ENCODE data around the gene NSG2.

The NSG2 gene

DNA sequence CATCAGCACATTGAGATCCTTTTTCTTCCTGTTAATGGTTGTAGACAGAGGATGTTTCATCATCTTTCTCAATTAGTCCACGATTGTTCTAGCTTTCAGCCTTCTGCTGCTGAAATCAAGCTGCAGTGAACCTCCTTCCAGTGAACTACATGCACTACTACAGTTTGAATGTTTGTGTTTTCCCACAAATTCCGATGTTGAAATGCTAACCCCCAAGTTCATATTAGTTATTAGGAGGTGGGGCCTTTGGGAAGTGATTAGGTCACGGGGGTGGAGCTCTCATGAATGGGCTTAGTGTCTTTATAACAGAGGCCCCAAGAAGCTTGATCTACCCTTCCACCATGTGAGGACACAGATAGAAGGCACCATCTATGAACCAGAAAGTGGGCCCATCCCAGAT lies 32.9 kb downstream of the NSG2 start:
- no peak for DNase-seq
- no peaks in the 10 kb centered on the region for H4K20me1 ChIP-seq (ENCODE audit: insufficient read depth, low read length)
- no peaks in the 10 kb centered on the region for H3K79me2 ChIP-seq (ENCODE audit: low read length)
- H3F3A ChIP-seq (ENCODE audit: insufficient read depth, low read length): no peaks in the 10 kb centered on the region
- no peak overlapping the region for H3K4me2 ChIP-seq (ENCODE audit: low read depth, low read length)
- no peaks in the 10 kb centered on the region for H3K36me3 ChIP-seq (replicated peaks; ENCODE audit: insufficient read depth, low read length)
- no peaks in the 10 kb centered on the region for H3K9me2 ChIP-seq (replicated peaks; ENCODE audit: insufficient read depth, low read length)
- no peaks in the 10 kb centered on the region for H3K27me3 ChIP-seq (replicated peaks; ENCODE audit: insufficient read depth, low read length)
- H3K9me3 ChIP-seq (replicated peaks; ENCODE audit: insufficient read depth, low read length): no peaks in the 10 kb centered on the region
- TF ChIP-seq, protein P1, sequence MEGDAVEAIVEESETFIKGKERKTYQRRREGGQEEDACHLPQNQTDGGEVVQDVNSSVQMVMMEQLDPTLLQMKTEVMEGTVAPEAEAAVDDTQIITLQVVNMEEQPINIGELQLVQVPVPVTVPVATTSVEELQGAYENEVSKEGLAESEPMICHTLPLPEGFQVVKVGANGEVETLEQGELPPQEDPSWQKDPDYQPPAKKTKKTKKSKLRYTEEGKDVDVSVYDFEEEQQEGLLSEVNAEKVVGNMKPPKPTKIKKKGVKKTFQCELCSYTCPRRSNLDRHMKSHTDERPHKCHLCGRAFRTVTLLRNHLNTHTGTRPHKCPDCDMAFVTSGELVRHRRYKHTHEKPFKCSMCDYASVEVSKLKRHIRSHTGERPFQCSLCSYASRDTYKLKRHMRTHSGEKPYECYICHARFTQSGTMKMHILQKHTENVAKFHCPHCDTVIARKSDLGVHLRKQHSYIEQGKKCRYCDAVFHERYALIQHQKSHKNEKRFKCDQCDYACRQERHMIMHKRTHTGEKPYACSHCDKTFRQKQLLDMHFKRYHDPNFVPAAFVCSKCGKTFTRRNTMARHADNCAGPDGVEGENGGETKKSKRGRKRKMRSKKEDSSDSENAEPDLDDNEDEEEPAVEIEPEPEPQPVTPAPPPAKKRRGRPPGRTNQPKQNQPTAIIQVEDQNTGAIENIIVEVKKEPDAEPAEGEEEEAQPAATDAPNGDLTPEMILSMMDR (IDR thresholded peaks at IDR 0.05; ENCODE audit: low read length): no peak
- TF ChIP-seq EZH2phosphoT487 (IDR thresholded peaks at IDR 0.05; ENCODE audit: low read length) (no peak), EZH2 (optimal IDR thresholded peaks at IDR 0.05; ENCODE audit: low read depth, low read length) (no peak)
- H2AFZ ChIP-seq (ENCODE audit: low read length): no peak overlapping the region
- no peak overlapping the region for H3K27ac ChIP-seq (ENCODE audit: low read length)
- peaks cover 34% of the 10 kb centered on the region for H3K4me1 ChIP-seq (ENCODE audit: low read length)
- H3K4me3 ChIP-seq (ENCODE audit: low read length): no peak overlapping the region
- H3K9ac ChIP-seq (ENCODE audit: low read length): no peak overlapping the region

DNA sequence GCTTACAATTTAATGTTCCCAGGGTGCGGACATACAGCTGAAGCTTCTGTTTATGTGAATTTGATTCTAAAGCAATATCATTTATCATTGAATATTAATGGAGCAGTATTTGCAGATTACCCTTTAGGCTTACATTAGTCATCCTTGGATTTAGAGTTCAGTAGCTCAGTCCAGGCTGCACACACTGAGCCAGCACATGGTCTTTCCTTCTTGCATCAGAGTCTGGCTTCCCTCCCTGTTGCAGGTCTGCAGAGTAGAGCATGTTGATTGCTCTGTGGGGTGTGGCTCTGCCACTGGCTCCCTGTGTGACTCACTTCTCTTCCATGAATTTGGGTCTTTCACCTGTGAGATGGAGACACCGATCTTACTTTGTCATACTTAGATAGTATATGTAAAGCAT lies 36.8 kb downstream of the NSG2 start:
- H3K9ac ChIP-seq (ENCODE audit: low read length): no peak overlapping the region
- no peak overlapping the region for H3K4me3 ChIP-seq (ENCODE audit: low read length)
- DNase-seq: no peak
- no peaks in the 10 kb centered on the region for H3K79me2 ChIP-seq (ENCODE audit: low read length)
- H3K27me3 ChIP-seq (replicated peaks; ENCODE audit: insufficient read depth, low read length): no peaks in the 10 kb centered on the region
- no peaks in the 10 kb centered on the region for H3K36me3 ChIP-seq (replicated peaks; ENCODE audit: insufficient read depth, low read length)
- no peaks in the 10 kb centered on the region for H4K20me1 ChIP-seq (ENCODE audit: insufficient read depth, low read length)
- peaks cover 24% of the 10 kb centered on the region for H3K4me1 ChIP-seq (ENCODE audit: low read length)
- H3K9me2 ChIP-seq (replicated peaks; ENCODE audit: insufficient read depth, low read length): no peaks in the 10 kb centered on the region
- H3K9me3 ChIP-seq (replicated peaks; ENCODE audit: insufficient read depth, low read length): no peaks in the 10 kb centered on the region
- no peak overlapping the region for H3K4me2 ChIP-seq (ENCODE audit: low read depth, low read length)
- no peak overlapping the region for H2AFZ ChIP-seq (ENCODE audit: low read length)
- H3F3A ChIP-seq (ENCODE audit: insufficient read depth, low read length): no peaks in the 10 kb centered on the region
- TF ChIP-seq EZH2 (optimal IDR thresholded peaks at IDR 0.05; ENCODE audit: low read depth, low read length): no peak
- TF ChIP-seq EZH2phosphoT487 (IDR thresholded peaks at IDR 0.05; ENCODE audit: low read length): no peak
- TF ChIP-seq, protein P1 (IDR thresholded peaks at IDR 0.05; ENCODE audit: low read length): no peak
- H3K27ac ChIP-seq (ENCODE audit: low read length): no peak overlapping the region

DNA sequence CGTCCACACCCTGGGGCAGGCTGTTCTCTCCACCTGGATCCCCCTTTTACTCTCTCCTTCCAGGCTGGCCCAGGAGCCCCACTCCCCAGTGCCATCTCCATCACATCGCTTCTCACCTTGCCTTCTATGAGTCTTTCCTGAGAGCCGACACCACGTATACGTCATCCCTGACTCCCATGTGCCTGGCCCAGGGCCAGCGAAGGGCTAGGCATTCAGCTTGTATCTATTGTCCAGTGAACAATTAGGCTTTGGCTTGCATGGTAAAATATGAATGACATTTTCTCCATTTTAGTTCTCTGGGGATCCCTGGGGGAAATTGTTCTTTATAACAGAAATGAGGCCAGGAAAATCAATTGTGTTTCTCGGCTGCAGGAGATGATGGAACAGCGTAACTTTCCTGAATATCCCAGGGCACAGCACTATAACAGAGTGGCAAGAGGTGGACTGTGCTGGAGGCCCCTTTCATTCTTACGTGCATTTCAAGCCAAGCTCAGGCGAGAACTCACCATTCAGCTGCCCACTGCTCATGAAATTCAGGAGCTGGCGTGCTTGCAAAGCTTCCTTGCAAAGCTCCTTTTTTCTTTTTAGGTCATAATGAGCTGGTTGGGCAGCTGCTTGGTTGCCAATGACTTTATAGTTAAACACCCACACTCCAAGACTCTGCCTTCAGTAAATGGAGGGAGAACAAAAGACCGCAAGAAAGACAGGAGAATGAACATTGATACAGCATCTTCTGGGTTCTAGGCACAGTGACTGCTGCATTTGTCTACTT lies 37.7 kb downstream of the NSG2 start:
- Histone ChIP-seq H3K9me2 (replicated peaks; ENCODE audit: insufficient read depth, low read length) (no peaks in the 10 kb centered on the region), H2AFZ (ENCODE audit: low read length) (no peak overlapping the region), H3K36me3 (replicated peaks; ENCODE audit: insufficient read depth, low read length) (no peaks in the 10 kb centered on the region), H3K9me3 (replicated peaks; ENCODE audit: insufficient read depth, low read length) (no peaks in the 10 kb centered on the region), H3K27me3 (replicated peaks; ENCODE audit: insufficient read depth, low read length) (no peaks in the 10 kb centered on the region), H3K4me2 (ENCODE audit: low read depth, low read length) (no peak overlapping the region), H3K4me1 (ENCODE audit: low read length) (peaks cover 14% of the 10 kb centered on the region), H3K79me2 (ENCODE audit: low read length) (no peaks in the 10 kb centered on the region), H3K27ac (ENCODE audit: low read length) (no peak overlapping the region), H3F3A (ENCODE audit: insufficient read depth, low read length) (no peaks in the 10 kb centered on the region), H3K9ac (ENCODE audit: low read length) (no peak overlapping the region), H3K4me3 (ENCODE audit: low read length) (no peak overlapping the region), H4K20me1 (ENCODE audit: insufficient read depth, low read length) (no peaks in the 10 kb centered on the region)
- DNase-seq: no peak
- no peak for TF ChIP-seq EZH2phosphoT487 (IDR thresholded peaks at IDR 0.05; ENCODE audit: low read length)
- TF ChIP-seq, protein P1 (IDR thresholded peaks at IDR 0.05; ENCODE audit: low read length): no peak
- TF ChIP-seq EZH2 (optimal IDR thresholded peaks at IDR 0.05; ENCODE audit: low read depth, low read length): no peak

Measured in MM.1S (cell line).